Mesendoderm (in vitro differentiated cells): ENCODE data around the gene KDM6B.

Experiments used
- DNase-seq: peaks from one replicate; pipeline ENCODE4 v3.0.0; 2013
- H2AK5ac ChIP-seq: 2 replicates; pipeline ENCODE4 v1.6.1; 2013; ENCODE audit warnings: low read length, inconsistent platforms
- H2BK120ac ChIP-seq: 2 replicates; pipeline ENCODE4 v1.6.1; 2013; ENCODE audit warnings: low read depth, mild to moderate bottlenecking, low read length, moderate library complexity, mixed read lengths
- H2BK15ac ChIP-seq: replicated peaks from 2 replicates; pipeline ENCODE4 v1.6.1; 2013; ENCODE audit warnings: low read depth, mild to moderate bottlenecking, moderate library complexity
- H2BK5ac ChIP-seq: 2 replicates; pipeline ENCODE4 v1.6.1; 2013; ENCODE audit warnings: low read length, inconsistent platforms
- H3K18ac ChIP-seq: 2 replicates; pipeline ENCODE4 v1.6.1; 2013; ENCODE audit warnings: mild to moderate bottlenecking, low read length, mixed read lengths
- H3K23ac ChIP-seq: one replicate; pipeline ENCODE4 v1.6.1; 2013; ENCODE audit warnings: low read length
- H3K27ac ChIP-seq: 2 replicates; pipeline ENCODE4 v1.5.1; 2013; ENCODE audit warnings: low read depth, mild to moderate bottlenecking, inconsistent platforms, low read length, moderate library complexity
- H3K27me3 ChIP-seq: 2 replicates; pipeline ENCODE4 v1.6.1; 2013; ENCODE audit warnings: low read length, control low read depth, mild to moderate bottlenecking, inconsistent platforms; ENCODE audit not compliant: insufficient read depth, poor library complexity
- H3K36me3 ChIP-seq: 2 replicates; pipeline ENCODE4 v1.6.1; 2013; ENCODE audit warnings: low read length, inconsistent platforms; ENCODE audit not compliant: control insufficient read depth, insufficient read depth
- H3K4ac ChIP-seq: one replicate; pipeline ENCODE4 v1.6.1; 2013; ENCODE audit warnings: low read depth, mild to moderate bottlenecking, low read length, moderate library complexity
- H3K4me1 ChIP-seq: 2 replicates; pipeline ENCODE4 v1.6.1; 2013; ENCODE audit warnings: low read depth, low read length, inconsistent platforms; ENCODE audit not compliant: control insufficient read depth
- H3K4me2 ChIP-seq: 2 replicates; pipeline ENCODE4 v1.6.1; 2013; ENCODE audit warnings: low read length
- H3K4me3 ChIP-seq: 2 replicates; pipeline ENCODE4 v1.5.1; 2013; ENCODE audit warnings: mild to moderate bottlenecking, low read length
- H3K56ac ChIP-seq: one replicate; pipeline ENCODE4 v1.6.1; 2013; ENCODE audit warnings: low read length
- H3K79me1 ChIP-seq: 2 replicates; pipeline ENCODE4 v1.6.1; 2013; ENCODE audit warnings: low read length, inconsistent platforms
- H3K79me2 ChIP-seq: 2 replicates; pipeline ENCODE4 v1.6.1; 2013; ENCODE audit warnings: mild to moderate bottlenecking, low read length; ENCODE audit not compliant: control insufficient read depth, insufficient read depth
- H3K9ac ChIP-seq: 2 replicates; pipeline ENCODE4 v1.6.1; 2013; ENCODE audit warnings: low read length, inconsistent platforms
- H4K5ac ChIP-seq: one replicate; pipeline ENCODE4 v1.6.1; 2013; ENCODE audit warnings: low read length
- H4K8ac ChIP-seq: one replicate; pipeline ENCODE4 v1.6.1; 2013; ENCODE audit warnings: low read depth, mild to moderate bottlenecking, control low read depth, low read length, moderate library complexity
- WGBS: extraction: QIAGEN DNeasy Blood & Tissue Kit; methylation state at CpG from one replicate; pipeline ENCODE4 v1.1.7; 2013; ENCODE audit warnings: low lambda C conversion rate, missing lambda C conversion rate; ENCODE audit not compliant: insufficient coverage; ENCODE audit errors: extremely low coverage; 5-methylcytosine and 5-hydroxymethylcytosine counted together

The KDM6B gene

GRCh38 chr17:7843536-7844291 is 9.7 kb downstream of the KDM6B start:
- WGBS = no CpG with 5 or more reads among the region's 61 CpGs
- Histone ChIP-seq H3K36me3 (no peaks in the 10 kb centered on the region), H3K56ac (peak overlapping the region; percentile 96), H2BK15ac (no peak overlapping the region), H3K27ac (peak overlapping the region; percentile 88), H3K4me2 (peak overlapping the region; percentile 100), H3K4me1 (peaks cover 4% of the 10 kb centered on the region), H3K9ac (peak overlapping the region; percentile 91), H3K4me3 (peak overlapping the region; percentile 69), H4K8ac (no peak overlapping the region), H2AK5ac (no peak overlapping the region), H3K27me3 (no peaks in the 10 kb centered on the region), H3K18ac (peak overlapping the region; percentile 71), H3K23ac (no peak overlapping the region), H3K4ac (peak overlapping the region; percentile 4), H2BK120ac (no peak overlapping the region), H3K79me2 (no peaks in the 10 kb centered on the region), H2BK5ac (peak overlapping the region; percentile 59), H3K79me1 (no peaks in the 10 kb centered on the region), H4K5ac (no peak overlapping the region)
- peak; percentile 93 for DNase-seq

DNA sequence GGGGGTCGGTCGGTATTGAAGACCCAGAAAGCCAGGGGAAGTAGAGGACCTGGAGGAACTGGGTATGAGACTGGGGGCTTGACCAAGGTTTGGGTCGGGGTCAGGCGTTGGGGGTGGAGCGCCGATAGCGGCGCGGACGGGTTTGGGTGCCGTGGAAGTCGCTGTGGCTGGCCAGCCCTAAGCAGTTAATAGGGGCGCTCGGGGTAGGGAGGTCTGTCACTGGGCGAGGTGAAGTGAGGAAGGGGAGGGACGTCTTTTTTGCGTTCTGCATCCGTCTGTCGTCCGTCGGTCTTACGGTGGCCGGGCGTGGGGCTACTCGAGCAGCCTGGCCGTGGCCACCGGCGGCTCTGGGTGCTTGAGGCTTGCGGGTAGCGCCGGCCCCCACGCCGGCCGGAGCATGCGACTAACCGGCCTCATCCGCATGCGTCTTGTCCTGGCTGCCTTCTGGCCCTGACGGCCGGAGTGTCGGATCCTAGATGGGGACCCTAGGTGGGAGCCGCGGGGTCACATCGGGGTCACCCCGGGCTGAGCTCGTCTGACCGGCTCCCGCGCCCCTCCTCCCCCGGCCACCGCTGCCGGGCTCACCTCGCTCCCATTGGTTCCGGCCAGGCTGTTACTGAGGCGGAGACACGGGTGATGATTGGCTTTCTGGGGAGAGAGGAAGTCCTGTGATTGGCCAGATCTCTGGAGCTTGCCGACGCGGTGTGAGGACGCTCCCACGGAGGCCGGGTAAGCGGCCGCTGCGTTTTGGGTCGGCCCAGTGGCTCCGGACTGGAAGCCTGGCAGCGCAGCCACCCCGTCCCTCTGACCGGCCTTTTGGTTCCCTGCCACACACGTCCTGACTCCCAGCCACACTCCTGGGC is 10.5 kb downstream of the KDM6B start:
- no peak overlapping the region for H4K5ac ChIP-seq
- peak overlapping the region; percentile 82 for H3K9ac ChIP-seq
- H3K27ac ChIP-seq = no peak overlapping the region
- WGBS = no CpG with 5 or more reads among the region's 71 CpGs
- H2AK5ac ChIP-seq = no peak overlapping the region
- no peaks in the 10 kb centered on the region for H3K27me3 ChIP-seq
- H3K18ac ChIP-seq = peak overlapping the region; percentile 19
- H3K4me1 ChIP-seq = peaks cover 4% of the 10 kb centered on the region
- no peak overlapping the region for H2BK5ac ChIP-seq
- H3K79me1 ChIP-seq = no peaks in the 10 kb centered on the region
- no peaks in the 10 kb centered on the region for H3K36me3 ChIP-seq
- H4K8ac ChIP-seq = no peak overlapping the region
- H3K4me2 ChIP-seq = peak overlapping the region; percentile 100
- DNase-seq = peak; percentile 97
- no peak overlapping the region for H2BK15ac ChIP-seq
- H3K56ac ChIP-seq = peak overlapping the region; percentile 96
- H2BK120ac ChIP-seq = no peak overlapping the region
- H3K23ac ChIP-seq = peak overlapping the region; percentile 94
- H3K4me3 ChIP-seq = peak overlapping the region; percentile 64
- no peaks in the 10 kb centered on the region for H3K79me2 ChIP-seq
- no peak overlapping the region for H3K4ac ChIP-seq

DNA sequence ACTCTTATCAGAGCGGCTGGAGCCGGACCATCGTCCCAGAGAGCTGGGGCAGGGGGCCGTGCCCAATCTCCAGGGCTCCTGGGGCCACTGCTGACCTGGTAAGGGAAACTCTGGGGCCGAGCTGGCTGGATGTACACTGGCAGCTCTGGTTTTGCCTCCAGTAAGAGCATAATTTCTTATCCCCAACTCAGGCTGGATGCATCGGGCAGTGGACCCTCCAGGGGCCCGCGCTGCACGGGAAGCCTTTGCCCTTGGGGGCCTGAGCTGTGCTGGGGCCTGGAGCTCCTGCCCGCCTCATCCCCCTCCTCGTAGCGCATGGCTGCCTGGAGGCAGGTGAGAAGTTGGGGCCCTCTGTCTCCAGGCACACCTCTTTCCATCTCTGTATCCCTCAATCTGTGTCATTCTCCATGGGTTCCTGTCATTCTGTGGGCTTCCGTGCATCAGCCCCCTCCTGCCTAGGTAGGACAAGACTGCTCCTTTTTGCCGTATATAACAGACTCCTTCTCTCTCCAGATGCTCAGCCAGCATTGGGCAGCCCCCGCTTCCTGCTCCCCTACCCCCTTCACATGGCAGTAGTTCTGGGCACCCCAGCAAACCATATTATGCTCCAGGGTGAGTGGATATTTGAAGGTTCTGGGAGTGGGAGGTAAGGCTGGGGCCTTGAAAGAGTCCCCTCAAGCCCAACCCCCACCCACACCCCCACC is 11.5 kb downstream of the KDM6B start:
- no peak overlapping the region for H2BK120ac ChIP-seq

GRCh38 chr17:7846063-7846735 is 12.2 kb downstream of the KDM6B start:
- H3K4me3 ChIP-seq = no peak overlapping the region
- no peak overlapping the region for H2BK120ac ChIP-seq
- no peak overlapping the region for H3K23ac ChIP-seq
- no peak overlapping the region for H3K56ac ChIP-seq
- H3K9ac ChIP-seq = no peak overlapping the region
- peaks cover 3% of the 10 kb centered on the region for H3K4me1 ChIP-seq
- H3K27me3 ChIP-seq = no peaks in the 10 kb centered on the region
- H2AK5ac ChIP-seq = no peak overlapping the region
- no peak for DNase-seq
- H3K36me3 ChIP-seq = no peaks in the 10 kb centered on the region
- H3K18ac ChIP-seq = no peak overlapping the region
- no peak overlapping the region for H3K4ac ChIP-seq
- no CpG with 5 or more reads among the region's 22 CpGs for WGBS
- H4K8ac ChIP-seq = no peak overlapping the region
- no peaks in the 10 kb centered on the region for H3K79me2 ChIP-seq
- H4K5ac ChIP-seq = no peak overlapping the region
- H3K4me2 ChIP-seq = no peak overlapping the region
- H3K79me1 ChIP-seq = no peaks in the 10 kb centered on the region
- H2BK15ac ChIP-seq = no peak overlapping the region
- H3K27ac ChIP-seq = no peak overlapping the region
- no peak overlapping the region for H2BK5ac ChIP-seq

More for the DNA sequence above, 11.5 kb downstream of the KDM6B start:
- Histone ChIP-seq H3K23ac (no peak overlapping the region), H3K18ac (no peak overlapping the region), H3K79me1 (no peaks in the 10 kb centered on the region), H3K27ac (no peak overlapping the region), H3K9ac (peak overlapping the region; percentile 82), H3K4me1 (peaks cover 4% of the 10 kb centered on the region), H3K56ac (peak overlapping the region; percentile 83), H3K4ac (no peak overlapping the region), H2BK5ac (no peak overlapping the region), H4K8ac (no peak overlapping the region), H2BK15ac (no peak overlapping the region), H3K36me3 (no peaks in the 10 kb centered on the region), H2AK5ac (no peak overlapping the region), H3K4me2 (peak overlapping the region; percentile 88), H3K79me2 (no peaks in the 10 kb centered on the region), H3K27me3 (no peaks in the 10 kb centered on the region), H3K4me3 (no peak overlapping the region), H4K5ac (no peak overlapping the region)
- WGBS = no CpG with 5 or more reads among the region's 15 CpGs
- no peak for DNase-seq

- H3K18ac ChIP-seq = no peak overlapping the region
- no peak overlapping the region for H2BK15ac ChIP-seq
- no peak overlapping the region for H3K56ac ChIP-seq
- no peak overlapping the region for H3K27ac ChIP-seq
- no CpG with 5 or more reads among the region's 34 CpGs for WGBS
- no peak overlapping the region for H2BK120ac ChIP-seq
- H3K4me1 ChIP-seq = no peaks in the 10 kb centered on the region
- no peak overlapping the region for H3K23ac ChIP-seq
- H4K5ac ChIP-seq = no peak overlapping the region
- H3K79me1 ChIP-seq = no peaks in the 10 kb centered on the region
- H3K27me3 ChIP-seq = no peaks in the 10 kb centered on the region
- no peak overlapping the region for H4K8ac ChIP-seq
- H2AK5ac ChIP-seq = no peak overlapping the region
- no peak overlapping the region for H2BK5ac ChIP-seq
- no peak overlapping the region for H3K4me2 ChIP-seq
- H3K9ac ChIP-seq = no peak overlapping the region
- DNase-seq = no peak
- H3K79me2 ChIP-seq = no peaks in the 10 kb centered on the region
- H3K4me3 ChIP-seq = no peak overlapping the region
- no peaks in the 10 kb centered on the region for H3K36me3 ChIP-seq
- H3K4ac ChIP-seq = no peak overlapping the region
Observed at GRCh38 chr17:7846765-7847661, 13.0 kb downstream of the KDM6B start.
